ENCODE measurements around the gene RIPK3.
"Not testable (repeated sequence)": the region's sequence is repeated elsewhere in the genome, so short reads cannot be mapped to it uniquely, and the experiment has no call there.

Gene RIPK3

DNA sequence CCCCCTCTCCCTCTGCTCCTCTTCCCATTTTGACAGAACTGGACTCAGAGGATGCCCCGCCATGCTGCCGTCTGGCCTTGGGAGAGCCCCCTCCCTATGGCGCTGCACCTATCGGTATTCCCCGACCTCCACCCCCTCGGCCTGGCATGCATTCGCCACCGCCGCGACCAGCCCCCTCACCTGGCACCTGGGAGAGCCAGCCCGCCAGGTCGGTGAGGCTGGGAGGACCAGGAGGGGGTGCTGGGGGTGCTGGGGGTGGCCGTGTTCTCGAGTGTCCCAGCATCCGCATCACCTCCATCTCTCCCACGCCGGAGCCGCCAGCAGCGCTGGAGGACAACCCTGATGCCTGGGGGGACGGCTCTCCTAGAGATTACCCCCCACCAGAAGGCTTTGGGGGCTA is 29.7 kb upstream of the RIPK3 start:
- no peak for DNase-seq

DNA sequence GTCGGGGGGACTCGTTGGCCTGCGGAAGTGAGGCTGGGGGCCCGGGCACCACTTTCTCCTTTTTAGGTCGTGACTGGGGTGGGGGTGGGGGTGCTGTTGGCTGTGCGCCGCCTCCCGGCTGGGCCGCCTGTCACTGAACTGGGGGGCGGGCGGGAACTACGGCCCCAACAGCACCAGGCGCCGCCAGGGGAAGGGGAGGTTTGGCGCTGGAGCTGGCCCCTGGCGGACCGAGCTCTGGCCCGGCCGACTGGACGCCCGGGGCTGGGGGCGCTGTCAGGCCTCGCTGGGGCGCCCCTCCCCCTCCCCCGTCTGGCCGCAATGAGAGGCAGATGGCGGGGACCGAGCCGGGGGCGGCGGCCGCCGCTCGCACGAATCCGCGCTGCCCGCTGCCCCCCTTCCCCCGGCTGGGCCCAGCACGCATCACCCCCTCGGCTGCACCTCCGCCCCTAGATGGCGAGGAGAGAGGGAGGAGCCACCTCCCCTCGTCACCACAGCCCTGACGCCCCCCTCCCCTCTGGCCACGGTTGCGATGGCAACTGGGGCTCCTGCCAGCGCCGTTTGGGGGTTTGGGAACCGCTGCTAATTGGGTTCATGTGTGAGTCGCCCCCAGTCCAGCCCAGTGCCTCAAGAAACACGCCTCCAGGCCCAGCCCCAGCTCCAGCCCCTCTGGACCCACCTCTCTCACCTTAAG is 28.9 kb upstream of the RIPK3 start:
- DNase-seq, result no peak

DNA sequence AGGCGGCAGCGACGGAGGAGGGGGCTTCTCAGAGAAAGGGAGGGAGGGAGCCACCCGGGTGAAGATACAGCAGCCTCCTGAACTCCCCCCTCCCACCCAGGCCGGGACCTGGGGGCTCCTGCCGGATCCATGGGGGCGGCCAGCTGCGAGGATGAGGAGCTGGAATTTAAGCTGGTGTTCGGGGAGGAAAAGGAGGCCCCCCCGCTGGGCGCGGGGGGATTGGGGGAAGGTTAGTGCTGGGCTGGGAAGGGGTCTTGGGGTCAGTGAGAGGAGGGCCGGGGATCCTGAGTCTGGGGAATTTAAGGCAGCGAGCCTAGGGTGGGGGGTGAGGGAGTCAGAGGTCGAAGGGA is 28.4 kb upstream of the RIPK3 start:
- DNase-seq, result no peak

DNA sequence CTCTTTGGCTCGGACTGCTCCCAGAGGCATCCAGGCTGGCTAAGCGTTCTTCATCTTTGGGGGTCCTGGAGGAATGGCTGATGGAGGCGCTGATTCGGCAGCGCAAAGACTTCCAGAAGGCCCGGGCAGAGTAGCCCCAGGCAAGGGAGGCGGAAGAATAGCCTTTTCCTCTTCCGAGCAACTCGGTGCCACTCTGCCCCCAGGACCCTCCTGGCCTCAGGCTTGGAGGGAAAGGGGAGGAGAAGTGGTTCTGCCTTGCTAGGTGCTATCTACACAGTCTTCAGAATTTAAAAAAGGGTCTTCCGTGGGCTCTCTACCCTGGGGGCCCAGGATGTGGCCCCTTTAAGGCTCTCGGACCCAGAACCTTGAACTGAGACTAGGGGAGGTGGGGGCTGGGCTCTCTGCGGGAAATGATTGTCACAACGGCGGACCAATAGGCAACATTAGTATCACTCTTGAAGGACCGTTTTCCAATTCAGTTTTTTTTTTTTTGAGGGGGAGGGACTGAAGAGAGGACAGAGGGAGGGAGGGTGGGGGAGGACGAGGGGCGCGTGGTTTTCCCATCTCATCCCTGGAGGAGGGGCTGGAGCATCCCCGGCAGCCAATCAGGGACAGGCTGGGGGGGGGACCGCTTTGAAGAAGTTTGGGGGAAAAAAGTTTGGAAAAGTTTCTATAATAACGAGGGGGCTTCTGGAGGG is 27.9 kb upstream of the RIPK3 start, which contains the start of gene NFATC4:
TSS of gene NFATC4 (plus strand) at position 671 of the 698 bp plus-strand sequence. CDS start 157 bp downstream, outside the sequence.
- no peak for DNase-seq

DNA sequence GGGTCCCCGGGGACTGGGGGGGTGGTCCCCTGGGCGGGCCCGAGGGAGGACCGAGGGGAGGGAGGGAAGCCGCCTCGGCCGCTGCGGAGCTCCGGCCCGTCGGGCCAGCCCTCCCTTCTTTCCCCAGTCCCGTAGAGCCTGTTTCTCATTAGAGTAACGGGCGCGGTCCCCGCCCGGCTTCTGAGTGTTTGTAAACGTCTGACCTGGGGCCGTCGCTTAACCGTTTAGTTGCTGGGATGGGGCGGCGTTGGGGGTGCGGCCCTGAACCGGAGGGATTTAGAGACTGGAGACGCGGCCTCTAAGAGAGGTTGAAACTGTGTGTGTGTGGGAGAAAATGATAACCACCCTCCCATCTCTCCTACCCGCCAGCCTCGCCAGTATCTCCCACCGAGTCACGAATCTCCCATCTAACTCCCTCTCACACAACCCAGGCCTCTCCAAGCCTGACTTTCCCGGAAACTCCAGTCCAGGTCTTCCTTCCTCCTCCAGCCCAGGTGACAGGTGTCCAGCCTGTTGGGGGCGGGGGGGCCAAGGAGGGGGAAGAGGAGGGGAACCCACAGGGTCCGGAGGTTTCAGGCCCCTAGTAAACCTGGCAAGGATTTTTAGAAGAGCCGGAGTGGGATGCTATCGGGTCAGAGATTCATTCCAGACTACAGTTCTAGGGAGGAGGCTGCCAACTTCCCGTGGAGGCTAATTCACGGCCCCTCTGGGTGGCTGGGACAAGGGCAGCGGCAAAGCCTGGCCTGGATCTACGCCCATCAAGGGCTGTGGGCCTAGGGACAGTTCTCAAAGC is 27.1 kb upstream of the RIPK3 start:
- DNase-seq, result no peak

DNA sequence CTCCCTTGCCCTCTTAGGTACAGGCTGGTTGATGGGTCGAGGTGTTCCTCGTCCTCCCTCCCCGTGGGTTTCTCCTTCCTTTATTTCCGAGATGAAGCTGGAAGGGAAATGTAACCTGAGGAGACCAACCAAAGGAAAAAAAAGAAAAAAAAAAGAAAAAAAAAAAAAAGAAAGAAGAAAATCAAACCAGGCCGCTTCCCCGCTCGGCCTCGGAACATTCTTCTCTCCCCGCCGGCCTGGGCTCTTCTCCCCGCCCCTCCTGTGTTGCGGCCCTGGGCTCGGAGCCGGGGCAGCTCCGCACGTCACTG is 26.6 kb upstream of the RIPK3 start:
- DNase-seq, result no peak

DNA sequence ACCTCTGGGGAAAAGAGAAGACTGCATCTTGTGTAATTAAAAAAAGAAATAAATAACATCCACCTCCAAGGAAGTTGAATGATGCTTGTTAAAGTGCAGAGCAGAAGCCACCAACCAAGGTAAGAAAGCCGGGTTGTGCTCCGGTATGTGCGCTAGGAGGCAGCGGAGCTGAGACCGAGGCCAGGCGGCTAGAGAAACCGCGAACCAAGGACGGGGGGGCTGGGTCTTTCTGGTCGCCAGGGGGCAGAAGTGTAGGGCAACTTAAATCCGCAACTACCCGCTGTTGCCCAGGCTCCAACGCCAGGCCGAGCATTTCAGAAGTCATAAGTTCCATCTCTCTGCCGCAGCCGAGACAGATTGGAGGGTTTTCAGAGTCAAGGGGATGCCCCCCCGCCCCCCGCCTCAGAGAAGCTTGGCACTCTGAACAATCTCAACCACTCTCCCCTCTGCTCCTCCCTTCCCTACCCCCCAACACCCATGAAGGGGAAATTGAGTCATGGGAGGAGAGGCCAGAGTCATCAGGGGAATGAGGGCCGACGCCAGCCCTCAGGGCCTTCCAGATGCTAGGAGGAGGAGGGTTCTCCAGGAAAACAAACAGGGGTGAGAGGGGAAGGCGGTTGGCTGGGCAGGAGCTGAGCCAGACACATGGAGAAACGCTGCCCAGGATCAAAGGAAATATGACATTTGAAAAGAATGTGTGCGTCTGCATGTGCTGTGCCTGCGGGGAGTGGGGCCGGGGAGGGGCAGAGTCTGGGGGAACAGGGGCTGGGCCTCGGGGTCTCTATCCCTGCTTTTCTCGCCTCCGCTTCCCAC is 26.0 kb upstream of the RIPK3 start:
- DNase-seq, result peak; percentile 69 to 76

DNA sequence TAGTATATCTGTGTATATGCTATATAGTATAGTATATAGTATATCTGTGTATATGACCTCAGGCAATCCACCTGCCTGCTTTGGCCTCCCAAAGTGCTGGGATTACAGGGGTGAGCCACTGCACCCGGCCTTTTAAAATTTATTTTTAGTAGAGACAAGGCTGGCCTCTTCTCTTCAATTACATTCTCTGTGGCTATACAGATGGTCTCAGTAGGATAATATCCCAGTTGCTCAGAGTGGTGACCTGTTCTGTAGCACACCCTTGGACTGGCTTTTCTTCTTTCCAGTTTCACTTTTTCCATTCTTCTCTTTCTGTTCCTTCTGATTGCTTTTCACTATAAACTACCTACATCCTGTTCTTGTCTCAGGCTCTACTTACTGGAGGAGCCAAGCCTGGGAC is 25.1 kb upstream of the RIPK3 start:
- DNase-seq, result no peak

DNA sequence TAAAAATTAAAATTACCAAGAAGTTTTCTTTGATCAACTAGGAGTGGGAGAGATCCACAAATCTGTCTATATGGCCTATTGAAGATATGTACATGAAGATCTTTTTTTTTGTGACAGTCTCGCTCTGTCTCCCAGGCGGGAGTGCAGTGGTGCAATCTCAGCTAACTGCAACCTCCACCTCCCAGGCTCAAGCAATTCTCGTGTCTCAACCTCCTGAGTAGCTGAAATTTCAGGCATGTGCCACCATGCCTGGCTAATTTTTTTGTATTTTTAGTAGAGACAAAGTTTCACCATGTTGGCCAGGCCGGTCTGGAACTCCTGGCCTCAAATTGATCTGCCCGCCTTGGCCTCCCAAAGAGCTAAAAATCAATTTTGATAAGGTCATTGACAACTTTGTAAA is 23.6 kb upstream of the RIPK3 start:
- no peak for DNase-seq

DNA sequence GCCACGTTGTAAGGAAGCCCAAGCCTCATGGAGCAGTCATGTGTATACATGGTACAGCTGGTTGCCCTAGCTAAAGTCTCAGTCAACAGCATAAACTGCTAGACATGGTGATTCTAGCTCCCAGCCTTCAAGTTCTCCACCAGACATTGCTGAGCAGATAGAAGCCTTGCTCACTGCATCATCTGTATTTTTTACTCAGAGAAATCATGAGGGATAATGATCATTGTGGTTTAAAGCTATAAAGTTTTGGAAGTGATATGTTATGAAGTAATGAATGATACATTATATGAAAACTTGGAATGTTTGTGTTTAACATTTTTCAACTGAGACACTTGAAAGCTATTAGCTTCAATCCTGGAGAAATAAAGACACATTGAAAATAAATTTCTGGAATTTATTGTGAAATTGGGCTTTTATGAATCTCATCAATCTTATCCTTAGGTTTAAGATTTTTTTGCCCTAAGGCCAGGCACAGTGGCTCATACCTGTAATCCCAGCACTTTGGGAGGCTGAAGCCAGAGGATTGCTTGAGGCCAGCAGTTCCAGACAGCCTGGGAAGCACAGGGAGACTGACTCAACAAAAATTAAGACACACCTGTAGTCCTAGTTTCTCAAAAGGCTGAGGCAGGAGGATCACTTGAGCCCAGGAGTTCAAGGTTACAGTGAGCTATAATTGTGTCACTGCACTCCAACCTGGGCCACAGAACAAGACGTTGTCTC is 22.6 kb upstream of the RIPK3 start:
- no peak for DNase-seq

DNA sequence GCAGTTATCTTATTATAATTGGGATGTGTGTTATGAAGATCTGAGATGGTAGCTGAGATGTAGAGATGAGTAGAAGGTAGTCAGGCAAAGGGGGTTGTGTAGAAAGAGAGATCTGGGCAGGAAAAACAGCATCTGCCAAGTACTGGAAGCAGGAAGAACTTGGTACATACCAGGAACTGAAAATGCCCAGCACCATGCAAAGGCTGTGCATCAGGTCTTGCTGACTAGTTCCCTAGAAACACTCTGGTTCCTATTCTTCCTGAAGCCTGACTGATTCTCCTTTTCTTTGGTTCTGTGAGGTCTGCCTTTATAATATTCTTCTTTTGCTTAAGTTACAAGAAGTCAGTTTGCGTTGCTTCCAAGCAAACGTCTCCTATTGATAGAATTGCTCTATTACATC is 21.5 kb upstream of the RIPK3 start:
- DNase-seq, result no peak

DNA sequence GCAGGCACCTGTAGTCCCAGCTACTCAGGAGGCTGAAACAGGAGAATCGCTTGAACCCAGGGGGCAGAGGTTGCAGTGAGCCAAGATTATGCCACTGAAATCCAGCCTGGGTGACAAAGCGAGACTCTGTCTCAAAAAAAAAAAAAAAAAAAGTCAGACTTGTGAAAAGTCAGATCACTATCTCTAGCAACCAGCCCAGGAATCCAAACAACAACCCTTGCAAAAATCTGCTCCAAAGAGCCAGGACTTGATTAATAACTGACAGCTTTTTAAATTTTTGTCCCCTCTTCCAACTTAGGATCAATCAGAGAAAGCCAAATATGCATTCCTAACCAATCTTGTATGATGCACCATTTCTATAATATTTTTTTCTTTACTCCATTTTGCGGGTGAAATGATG is 20.5 kb upstream of the RIPK3 start:
- no peak for DNase-seq

DNA sequence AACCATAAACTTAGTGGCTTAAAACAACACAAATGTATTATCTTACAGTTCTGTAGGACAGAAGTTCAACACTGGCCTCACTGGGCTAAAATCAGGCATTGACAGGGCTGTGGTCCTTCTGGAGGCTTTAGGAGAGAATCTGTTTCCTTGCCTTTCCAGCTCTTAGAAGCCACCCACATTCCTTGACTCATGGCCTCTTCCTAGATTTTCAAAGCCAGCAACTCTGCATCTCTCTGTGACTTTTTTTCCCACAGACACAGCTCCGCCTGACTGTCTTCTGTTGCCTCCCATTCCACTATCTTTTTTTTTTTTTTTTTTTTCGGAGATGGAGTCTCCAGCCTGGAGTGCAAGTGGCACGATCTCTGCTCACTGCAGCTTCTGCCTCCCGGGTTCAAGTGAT is 16.4 kb upstream of the RIPK3 start:
- DNase-seq, result no peak

DNA sequence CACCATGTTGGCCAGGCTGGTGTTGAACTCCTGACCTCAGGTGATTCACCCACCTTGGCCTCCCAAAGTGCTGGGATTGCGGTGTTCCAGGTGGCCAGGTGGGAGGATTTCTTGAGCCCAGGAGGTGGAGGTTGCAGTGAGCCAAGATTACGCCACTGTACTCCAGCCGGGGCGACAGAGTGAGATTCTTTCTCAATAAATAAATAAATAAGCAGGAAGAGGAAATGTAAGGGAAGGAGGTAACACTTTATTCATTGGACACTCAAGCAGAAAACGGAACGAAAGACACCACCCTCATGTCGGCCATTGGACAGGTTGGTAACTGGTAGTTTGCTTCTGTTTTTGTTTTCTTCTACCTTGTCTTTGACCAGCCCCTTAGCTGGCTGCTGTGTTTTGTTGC is 15.2 kb upstream of the RIPK3 start:
- no peak for DNase-seq

DNA sequence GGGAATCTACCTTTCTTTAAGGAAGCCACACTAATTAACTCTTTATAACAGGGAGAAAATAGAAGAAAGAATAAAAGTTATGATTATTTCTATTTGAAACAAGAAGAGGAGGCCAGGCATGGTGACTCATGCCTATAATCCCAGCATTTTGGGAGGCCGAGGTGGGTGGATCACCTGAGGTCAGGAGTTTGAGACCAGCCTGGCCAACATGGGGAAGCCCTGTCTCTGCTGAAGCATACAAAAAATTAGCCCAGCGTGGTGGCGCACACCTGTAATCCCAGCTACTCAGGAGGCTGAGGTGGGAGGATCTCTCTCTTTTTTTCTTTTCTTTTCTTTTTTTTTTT is 14.7 kb upstream of the RIPK3 start:
- DNase-seq, result not testable (repeated sequence)

DNA sequence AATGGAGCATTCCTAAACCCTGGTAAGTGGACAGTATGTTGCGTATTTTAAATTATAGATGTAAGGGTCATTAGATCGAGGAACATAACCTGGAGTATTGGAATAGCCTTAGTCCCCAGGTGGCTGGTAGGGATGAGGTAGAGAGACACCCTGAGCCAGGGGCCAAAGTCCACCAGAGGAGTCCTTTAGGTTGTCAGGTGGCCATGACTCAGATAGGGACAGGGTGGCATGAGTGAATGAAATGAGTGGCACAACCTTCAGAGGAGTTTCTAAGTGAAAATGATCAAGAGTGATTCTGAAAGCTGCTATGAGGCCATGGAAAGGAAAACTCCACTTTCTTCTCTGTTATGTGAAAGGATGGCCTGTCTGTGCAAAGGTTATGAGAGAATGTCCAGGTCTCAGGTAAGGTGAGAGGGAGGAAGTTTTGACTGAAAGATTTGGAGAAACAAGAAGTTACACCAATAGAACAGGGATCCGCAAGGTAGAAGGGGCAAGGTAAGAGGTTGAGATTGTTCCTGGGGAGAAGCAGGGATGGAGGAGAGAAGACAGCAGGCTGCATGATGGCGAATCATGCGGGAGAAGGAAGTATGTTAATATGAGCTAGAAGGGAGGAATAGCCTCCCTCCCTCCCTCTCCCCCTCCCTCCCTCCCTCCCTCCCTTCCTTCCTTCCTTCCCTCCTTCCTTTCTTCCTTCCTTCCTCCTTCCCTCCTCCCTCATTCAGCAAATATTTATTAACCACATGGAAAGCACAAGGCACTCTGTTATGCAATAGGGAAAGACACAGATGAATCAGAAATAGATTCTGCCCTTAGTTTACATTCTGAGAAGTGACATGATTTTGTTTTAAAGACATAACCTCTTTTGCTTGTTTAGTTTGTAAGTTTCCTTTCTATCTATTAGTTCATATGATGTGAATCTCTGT is 14.0 kb upstream of the RIPK3 start:
- DNase-seq, result no peak

DNA sequence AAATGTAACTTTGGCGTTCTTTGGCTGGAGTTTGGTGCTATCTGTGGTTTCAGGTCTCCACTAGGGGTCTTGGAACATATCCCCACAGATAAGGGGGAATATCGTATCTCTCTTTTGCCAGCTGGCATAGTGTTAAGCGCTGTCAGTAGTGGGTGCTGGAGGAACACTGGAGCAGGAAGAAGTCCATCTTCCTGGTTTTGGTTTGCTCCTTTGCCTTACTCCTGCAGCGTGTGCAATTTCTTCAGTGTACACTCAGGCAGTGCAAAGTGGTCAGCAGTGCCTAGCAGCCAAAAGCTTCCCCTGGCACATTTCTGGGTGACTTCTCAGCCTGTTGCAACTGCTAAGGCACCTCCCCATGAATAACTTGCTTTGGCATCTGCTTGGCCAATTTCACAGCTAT is 11.7 kb upstream of the RIPK3 start:
- DNase-seq, result peak; percentile 30 to 34

DNA sequence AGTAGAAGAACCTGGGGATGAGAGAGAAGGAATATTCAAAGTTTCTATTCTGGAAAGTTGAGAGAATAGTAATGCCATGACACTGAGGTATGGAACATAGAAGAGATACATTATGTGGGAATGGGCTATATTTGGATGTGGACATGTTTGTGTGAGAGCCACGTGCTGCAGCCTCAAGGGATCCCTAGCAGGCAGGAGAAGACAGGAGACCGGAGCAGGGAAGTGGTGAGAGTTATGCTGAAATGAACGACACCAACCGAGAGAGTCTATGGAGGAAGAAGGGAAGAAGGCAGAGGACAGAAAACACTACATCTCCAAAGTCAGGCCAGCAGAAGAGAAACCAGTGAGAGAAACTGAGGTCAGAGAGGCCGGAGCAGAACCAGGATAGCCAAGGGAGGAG is 10.0 kb upstream of the RIPK3 start:
- DNase-seq, result no peak

DNA sequence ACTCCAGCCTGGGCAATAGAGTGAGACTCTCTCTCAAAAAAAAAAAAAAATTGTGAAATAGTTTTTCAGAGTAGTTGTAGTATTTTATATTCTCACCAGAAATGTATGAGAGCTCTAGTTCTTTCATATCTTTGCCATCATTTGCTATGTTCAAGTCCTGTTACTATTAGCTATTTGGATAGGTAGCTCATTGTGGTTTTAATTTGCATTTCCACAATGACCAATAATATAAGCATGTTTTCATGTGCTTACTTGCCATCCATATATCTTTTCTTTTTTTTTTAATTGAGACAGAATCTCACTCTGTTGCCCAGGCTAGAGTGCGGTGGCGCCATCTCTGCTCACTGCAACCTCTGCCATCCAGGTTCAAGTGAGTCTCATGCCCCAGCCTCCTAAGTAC is 8.4 kb upstream of the RIPK3 start:
- DNase-seq, result no peak

DNA sequence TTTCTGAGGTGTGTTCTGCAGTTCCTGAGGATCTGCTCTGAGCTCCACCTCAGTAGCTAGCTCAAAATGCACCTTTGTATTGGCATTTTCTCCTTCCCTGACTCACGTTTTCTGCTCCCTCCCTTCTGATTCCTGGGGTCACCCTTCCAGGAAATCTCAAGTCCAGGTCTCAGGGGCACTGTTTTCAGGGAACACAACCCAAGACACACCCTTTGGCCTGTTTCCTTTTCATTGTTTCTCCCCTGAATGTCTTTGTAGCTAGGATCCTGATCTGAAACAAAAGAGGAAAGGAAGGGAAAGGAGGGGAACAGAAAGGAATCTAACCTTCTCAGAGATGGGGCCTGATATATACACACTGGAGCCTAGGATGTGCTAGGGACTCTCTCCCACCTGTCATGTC is 7.3 kb upstream of the RIPK3 start:
- no peak for DNase-seq

DNA sequence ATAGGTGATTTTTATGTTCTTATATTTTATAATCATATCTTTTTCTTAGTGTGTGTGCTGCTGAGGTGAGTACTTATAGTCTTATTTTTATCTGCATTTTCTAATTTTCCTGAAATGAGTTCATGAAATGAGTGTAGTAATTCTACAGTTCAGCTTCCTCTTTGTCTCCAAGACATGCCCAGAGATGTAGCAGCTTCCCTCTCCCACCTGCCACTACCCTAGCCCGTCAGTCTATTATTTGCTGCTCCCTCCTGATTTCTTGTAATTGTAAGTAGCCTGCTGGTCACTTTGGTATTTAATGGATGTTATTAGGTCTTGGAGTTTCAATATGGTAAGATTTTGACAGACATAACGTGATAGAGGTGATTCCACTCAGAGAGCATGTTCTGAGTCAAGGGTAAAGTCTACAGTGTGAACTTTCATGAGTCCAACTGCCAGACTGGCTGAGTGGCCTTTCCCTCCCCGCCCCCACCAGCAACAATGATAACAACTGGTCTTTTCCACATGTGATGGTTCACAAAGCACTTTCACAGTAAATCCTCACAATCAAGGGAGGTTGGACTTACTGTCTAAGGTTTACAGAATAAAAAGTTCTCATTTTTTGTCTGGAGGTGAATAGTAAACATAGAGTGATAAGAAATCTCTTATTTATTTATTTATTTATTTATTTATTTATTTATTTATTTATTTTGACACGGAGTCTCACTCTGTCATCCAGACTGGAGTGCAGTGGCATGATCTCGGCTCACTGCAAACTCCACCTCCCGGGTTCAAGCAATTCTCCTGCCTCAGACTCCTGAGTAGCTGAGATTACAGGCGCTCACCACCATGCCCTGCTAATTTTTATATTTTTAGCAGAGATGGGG is 4.2 kb upstream of the RIPK3 start:
- DNase-seq, result no peak
